UCSD-AML1 (cell line): ENCODE measurements around the gene RARRES2.

ENCODE experiments used
- DNase-seq: peaks from one replicate; lab custom pipeline; 2025; ENCODE audit not compliant: unreplicated experiment; lab: John Stamatoyannopoulos, UW

Gene RARRES2

GRCh38 chr7:150377196-150377595 lies 35.8 kb upstream of the RARRES2 start:
- peak; percentile 15 for DNase-seq

DNA sequence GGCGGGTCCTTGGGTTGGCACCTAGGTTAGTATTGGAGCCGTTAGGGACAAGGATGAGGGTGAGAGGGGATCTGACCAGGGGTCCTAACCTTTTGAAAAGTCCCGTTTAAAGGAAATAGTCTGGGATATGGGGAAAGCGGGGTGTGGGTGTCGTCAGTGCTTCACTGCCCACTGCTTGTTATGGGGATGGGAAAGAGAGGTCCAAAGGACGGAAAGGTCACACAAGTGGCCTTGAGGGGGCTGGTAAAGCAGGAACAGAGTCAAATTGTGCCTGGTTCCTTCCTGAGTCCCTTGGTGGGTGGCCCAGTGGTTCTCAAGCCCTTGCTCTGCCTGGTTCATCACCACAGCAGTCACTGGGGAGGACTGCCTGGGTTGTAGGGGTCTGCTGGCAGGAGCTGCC lies 35.1 kb upstream of the RARRES2 start:
- DNase-seq = no peak

DNA sequence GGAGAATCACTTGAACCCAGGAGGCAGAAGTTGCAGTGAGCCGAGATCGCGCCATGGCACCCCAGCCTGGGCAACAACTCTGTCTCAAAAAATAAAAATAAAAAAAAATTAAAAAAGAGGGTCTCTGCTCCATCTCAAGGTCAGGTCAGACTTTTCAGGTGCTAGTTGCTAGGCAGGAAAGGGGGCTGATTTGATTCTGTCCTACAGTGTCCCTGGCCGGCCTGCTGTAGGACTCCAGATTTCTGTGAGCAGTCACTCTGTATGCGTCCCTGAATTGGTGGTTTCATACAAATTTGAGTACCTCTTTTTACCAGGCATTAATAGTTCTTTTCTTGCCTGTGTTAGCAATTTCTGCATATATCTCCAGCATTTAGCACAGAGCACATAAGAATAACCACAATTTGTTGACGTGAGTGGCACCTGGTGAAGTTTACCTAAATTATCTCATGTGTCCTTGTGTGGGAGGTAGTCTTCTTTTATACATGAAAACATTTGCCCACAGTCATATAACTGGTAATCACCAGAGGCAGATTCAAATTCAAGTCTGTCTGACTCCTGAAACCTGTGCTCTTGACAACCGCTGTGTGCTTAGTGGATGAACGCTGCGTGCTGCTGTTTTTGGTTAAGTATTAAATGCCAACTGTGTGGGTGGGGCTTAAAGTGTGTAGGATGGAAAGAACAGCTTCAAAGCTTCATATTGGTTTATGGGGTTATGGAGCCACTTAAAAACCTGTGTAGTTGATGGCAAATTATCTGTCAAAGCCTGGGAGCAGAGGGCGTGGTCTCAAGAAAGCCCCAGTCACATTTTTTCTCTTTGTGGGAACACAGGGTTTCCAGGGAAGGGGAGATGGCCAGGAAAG lies 34.5 kb upstream of the RARRES2 start:
- no peak for DNase-seq

GRCh38 chr7:150374472-150374871 lies 33.0 kb upstream of the RARRES2 start:
- DNase-seq = no peak

DNA sequence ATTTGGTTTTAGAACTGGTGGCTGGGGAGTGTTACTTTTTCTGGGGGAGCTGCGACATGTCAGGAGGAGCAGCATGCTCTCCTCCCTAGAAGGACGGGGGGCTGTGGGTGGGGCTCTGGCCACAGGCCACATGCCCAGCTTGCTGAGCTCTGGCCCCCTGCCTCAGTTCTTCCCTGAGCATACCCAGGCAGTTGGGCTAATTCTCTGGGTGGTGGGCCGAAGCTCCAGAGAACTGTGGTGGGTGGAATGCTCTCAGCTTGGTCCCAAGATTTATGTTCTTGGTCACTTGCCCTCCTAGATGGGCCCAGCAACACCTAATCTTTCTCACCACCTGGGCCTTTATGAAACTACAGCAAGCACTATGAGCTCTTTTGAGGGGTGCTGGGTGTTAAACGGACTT lies 32.6 kb upstream of the RARRES2 start:
- no peak for DNase-seq

DNA sequence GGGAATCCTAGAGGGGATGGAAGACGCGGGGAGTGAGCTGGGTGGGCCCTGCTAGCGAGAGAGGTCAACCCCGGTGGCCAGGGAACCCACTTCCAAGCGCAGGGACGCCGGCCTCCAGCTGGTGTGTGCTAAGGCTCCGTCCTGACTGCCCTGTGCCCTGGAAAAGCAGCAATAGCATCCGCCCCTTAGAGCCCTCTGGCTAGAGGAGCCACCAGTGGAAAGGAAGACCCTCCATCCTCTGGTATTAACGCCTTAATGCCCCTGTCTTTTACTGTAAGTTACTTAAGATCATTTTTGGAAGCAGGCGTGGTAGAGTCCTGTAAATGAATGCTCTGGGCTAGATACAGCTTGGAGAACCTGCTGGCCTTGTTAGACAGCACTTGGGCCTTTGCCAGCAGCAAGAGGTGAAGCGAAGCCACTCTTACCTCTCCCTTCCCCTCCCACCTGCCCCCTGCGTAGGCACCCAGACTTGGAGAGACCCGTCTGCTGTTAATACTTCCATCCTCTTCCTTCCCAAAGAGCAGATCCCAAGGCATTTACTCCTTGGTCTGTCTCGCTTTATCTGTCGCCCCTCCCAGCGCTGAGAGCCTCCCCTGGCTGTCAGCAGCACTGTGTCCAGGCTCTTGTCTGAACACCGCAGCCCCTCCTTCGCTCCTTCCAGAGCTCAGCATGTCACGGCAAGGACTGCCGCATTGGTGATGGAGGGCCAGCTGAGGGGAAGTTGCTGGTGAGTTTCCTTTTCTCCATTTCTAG lies 31.8 kb upstream of the RARRES2 start:
- no peak for DNase-seq

DNA sequence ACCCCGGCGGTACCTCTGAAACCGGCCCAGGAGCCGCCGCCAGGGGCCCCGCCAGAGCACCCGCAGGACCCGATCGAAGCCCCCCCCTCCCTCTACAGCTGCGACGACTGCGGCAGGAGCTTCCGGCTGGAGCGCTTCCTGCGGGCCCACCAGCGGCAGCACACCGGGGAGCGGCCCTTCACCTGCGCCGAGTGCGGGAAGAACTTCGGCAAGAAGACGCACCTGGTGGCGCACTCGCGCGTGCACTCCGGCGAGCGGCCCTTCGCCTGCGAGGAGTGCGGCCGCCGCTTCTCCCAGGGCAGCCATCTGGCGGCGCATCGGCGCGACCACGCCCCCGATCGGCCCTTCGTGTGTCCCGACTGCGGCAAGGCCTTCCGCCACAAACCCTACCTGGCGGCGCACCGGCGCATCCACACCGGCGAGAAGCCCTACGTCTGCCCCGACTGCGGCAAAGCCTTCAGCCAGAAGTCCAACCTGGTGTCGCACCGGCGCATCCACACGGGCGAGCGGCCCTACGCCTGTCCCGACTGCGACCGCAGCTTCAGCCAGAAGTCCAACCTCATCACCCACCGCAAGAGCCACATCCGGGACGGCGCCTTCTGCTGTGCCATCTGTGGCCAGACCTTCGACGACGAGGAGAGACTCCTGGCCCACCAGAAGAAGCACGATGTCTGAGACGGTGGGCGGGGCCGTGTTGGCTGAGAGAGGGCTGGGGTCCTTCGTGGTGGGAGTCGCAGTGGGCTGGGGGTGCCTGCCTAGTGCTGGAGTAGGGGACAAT lies 31.0 kb upstream of the RARRES2 start:
- no peak for DNase-seq

DNA sequence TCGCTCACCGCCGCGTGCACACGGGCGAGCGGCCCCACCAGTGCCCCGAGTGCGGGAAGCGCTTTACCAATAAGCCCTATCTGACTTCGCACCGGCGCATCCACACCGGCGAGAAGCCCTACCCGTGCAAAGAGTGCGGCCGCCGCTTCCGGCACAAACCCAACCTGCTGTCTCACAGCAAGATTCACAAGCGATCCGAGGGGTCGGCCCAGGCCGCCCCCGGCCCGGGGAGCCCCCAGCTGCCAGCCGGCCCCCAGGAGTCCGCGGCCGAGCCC lies 30.5 kb upstream of the RARRES2 start:
- no peak for DNase-seq

DNA sequence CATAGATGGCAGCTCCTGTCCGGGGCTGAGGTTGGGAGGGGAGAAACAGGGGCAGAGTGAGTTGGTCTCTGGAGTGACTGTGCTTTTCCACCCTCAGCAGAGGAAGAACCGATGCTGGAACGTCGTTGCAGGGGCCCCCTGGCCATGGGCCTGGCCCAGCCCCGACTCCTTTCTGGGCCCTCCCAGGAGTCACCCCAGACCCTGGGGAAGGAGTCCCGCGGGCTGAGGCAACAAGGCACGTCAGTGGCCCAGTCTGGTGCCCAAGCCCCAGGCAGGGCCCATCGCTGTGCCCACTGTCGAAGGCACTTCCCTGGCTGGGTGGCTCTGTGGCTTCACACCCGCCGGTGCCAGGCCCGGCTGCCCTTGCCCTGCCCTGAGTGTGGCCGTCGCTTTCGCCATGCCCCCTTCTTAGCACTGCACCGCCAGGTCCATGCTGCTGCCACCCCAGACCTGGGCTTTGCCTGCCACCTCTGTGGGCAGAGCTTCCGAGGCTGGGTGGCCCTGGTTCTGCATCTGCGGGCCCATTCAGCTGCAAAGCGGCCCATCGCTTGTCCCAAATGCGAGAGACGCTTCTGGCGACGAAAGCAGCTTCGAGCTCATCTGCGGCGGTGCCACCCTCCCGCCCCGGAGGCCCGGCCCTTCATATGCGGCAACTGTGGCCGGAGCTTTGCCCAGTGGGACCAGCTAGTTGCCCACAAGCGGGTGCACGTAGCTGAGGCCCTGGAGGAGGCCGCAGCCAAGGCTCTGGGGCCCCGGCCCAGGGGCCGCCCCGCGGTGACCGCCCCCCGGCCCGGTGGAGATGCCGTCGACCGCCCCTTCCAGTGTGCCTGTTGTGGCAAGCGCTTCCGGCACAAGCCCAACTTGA lies 29.9 kb upstream of the RARRES2 start:
- no peak for DNase-seq

- no peak for DNase-seq
These were observed 29.2 kb upstream of the RARRES2 start for GRCh38 chr7:150370612-150371071.

DNA sequence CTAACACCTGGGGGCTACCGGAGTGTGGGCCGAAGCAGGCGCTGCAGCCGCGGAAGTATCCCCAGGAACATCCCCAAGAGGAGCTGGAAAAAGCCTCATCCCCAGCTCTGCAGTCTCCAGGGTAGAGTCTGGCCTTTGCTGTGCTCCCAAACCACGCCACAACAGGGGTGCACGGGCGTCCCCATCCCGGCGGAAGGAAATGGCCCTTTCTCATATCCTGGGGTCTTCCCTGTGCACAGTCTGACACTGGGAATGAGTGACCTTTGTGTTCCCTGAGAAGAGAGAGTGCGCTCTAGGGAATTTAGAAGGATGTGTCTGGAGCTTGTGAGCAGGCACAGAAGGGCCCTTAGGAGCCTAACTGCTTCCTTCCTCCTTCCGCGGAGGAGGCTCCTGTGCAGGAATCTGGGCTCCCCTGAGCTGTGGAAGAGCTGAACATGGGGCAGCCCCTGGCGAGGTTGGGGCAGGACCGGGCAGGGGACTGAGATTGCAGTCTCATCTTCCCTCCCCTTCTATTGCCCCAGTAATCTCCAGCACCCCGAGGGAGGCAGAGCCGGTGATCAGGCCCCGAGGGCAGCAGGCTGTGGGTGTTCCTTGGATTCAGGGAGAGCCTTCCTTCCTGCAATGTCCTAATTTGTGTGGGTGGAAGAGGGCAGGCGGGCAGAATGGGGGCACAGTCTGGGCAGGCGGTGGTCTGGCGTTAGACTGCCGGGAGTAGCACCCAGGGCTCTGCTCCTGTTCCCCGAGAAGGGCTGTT lies 28.5 kb upstream of the RARRES2 start:
- no peak for DNase-seq

DNA sequence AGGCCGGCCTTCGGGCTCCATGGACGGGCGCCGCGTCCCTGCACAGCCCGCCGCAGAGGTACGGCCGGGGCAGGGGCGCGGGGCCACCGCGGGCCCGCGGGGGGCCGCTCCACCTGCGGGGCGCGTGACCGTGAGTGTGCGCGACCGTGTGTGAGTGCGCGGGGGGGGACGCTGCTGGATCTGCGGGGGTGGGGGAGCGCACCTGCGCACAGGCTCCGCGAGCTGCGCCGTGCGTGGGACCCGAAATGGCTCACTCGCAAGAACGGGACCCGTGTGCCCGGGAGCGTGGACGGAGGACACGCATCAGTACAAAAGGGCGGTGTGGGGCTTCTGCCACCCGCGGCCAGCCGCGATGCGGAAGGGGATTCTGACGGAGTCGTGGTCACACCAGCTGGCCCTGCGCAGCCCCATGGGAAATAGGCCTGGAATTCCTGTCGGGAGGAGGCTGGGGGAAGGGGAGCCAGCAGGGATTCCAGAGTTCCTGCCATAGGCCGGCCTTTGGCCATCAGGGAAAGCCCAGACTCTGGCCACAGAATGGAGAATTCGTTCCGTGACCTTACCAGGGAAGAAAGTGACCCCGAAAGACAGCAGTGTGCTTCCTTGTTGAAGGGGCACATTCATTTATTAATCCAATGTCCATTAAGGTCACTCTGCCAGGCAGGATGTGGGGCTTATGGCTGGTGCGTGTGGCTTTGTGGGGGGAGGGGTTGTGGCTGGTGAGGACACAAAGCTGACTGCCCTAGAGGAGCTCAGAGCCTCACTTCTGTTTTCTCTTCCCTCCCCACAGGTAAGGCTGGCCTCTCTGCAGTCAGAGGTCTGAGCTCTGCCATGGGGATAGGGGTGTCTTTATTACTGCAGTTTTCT lies 27.7 kb upstream of the RARRES2 start:
- peak; percentile 40 for DNase-seq

DNA sequence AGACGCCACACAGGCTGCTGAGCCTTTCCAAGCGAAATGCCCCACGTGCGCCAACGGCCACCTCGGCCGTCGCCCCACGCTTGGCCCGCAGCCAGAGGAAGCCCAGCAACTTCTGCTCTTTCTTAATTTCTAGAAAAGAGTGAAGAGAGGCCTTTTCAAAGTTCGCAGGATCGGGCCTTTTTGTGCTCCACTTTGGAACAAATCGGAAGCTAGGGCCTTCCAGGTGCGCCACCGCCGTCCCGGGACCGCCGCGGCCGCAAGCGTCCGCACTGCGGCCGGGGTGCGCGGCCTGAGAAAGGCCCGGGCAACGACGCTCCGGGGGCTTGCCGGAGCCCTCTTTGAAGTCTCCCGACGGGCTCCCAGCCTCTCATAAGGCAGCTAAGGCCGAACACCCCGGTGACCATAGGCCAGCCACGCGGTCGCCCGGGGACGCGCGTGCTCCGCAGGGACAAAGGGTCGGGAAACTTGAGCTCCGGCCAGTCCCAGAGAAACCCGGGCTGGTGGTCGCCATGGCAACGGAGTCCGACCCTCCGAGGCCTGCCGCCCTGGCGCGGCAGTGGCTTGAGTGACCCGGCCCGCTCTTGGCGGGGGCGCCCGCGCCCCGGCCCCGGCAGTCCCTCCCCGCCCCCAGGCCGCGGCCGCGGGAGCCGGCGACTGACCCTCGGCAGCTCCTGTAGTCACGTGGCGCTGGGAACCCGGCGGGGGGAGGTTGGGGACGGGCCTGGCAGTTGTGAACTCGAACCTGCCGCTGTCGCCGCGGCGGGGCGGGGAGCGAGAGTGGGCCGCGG lies 26.9 kb upstream of the RARRES2 start, which contains the start of gene REPIN1:
TSS of gene REPIN1 (plus strand) at position 727 of the 788 bp plus-strand sequence. CDS start 890 bp downstream, outside the sequence.
- DNase-seq = peak; percentile 75

DNA sequence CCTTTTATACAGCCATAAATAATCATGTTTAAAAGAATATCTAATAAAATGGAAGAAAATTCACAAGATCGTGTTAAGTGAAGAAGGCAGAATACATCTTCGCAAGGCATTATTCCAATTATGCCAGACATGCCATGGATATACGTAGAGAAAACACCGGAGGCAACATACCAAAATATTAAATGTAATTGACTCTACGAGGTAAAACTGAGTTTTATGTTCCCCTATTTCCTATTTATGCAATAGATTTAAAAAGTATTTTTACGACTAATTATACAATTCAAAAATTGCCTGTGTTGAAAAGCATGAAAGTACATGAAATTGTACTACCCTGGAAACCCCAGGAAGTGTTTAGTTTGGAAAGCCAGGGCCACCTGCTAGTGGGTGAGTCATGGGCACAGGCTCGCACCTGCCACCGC lies 26.3 kb upstream of the RARRES2 start:
- DNase-seq = no peak

DNA sequence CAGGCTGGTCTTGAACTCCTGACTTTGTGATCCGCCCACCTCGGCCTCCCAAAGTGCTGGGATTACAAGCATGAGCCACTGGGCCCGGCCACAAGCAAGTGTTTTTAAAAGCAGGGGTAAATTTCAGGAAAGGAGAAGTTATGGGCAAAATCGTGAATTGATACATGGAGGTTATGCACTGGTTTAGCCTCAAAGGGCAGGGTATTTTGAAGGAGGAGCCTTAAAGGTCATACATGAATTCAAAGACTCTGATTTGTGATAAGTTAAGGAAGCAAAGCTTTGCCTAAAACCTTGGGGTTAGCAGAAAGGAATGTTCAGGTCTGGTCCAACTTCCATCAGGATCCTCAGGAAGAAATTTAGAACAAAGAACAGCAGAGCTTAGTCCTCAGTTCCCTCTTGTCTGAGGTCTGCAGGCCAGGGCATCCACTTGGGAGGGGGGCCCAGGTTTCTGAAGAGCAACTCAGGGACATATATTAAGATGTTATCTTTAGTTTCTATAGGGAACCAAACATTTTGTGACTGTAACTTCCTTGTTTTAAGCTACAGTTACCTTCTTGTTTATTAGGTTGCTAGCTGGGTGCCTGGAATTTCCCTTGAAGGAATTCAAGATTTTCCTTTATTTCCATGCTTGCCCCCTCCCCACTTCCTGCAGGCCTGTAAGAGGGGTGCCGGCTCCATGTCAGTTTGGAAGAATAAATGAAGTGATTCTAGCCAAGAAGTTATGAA lies 24.4 kb upstream of the RARRES2 start:
- no peak for DNase-seq

DNA sequence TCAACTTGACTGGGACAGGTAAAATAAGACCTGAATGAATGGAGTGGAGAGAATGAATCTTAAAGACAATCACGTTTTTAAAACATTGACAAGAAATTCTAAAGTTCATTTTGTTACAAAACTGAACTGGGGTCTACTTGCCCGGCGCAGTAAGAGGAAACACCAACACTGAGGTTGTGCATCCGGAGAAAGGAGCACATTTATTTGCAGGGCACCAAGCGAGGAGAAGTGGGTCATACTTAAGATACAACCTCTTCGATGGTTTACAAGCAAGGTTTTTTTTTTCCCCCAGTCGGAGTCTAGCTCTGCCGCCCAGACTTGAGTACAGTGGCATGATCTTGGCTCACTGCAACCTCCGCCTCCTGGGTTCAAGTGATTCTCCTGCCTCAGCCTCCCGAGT lies 23.8 kb upstream of the RARRES2 start:
- no peak for DNase-seq

GRCh38 chr7:150363872-150364271 lies 22.4 kb upstream of the RARRES2 start:
- peak; percentile 12 for DNase-seq
